Measurements from ENCODE around the gene HAPLN1.

The HAPLN1 gene

GRCh38 chr5:83614841-83615240 is 105.8 kb downstream of the HAPLN1 start:
- no peak overlapping the region for H3K27ac ChIP-seq (ENCODE audit: low read depth, low read length)
- H3K79me2 ChIP-seq (ENCODE audit: control insufficient read depth, insufficient read depth, low read length, poor library complexity) = no peaks in the 10 kb centered on the region
- no peaks in the 10 kb centered on the region for H3K4me1 ChIP-seq (ENCODE audit: control insufficient read depth in 1 of 2, insufficient read depth in 2 of 2, low read length in 2 of 2)
- no peak overlapping the region for H4K8ac ChIP-seq (ENCODE audit: low read depth, low read length)
- H3K4me3 ChIP-seq (ENCODE audit: low read depth, low read length) = no peak overlapping the region
- no peak overlapping the region for H2AK5ac ChIP-seq (ENCODE audit: low read length)
- no peak overlapping the region for H2BK12ac ChIP-seq (ENCODE audit: low read length)
- H4K12ac ChIP-seq (ENCODE audit: low read depth, low read length) = no peak overlapping the region
- no peak overlapping the region for H3K14ac ChIP-seq (ENCODE audit: low read length)
- no peak overlapping the region for H2AFZ ChIP-seq (ENCODE audit: insufficient read depth, low read length, poor library complexity)
- no peaks in the 10 kb centered on the region for H3K27me3 ChIP-seq (ENCODE audit: insufficient read depth, low read length)
- H3K9me3 ChIP-seq (ENCODE audit: insufficient read depth, low read depth, low read length) = no peaks in the 10 kb centered on the region
- H3K23ac ChIP-seq (ENCODE audit: low read length) = no peak overlapping the region
- H3K4me2 ChIP-seq (ENCODE audit: low read length) = no peak overlapping the region
- no peak overlapping the region for H2BK120ac ChIP-seq (ENCODE audit: insufficient read depth, low read length, poor library complexity)
- H4K91ac ChIP-seq (ENCODE audit: low read depth, low read length) = no peak overlapping the region
- H3K9ac ChIP-seq (ENCODE audit: low read length) = no peak overlapping the region
- no peak for DNase-seq
- H3K4ac ChIP-seq (ENCODE audit: low read depth, low read length) = no peak overlapping the region
- no peak overlapping the region for H3K18ac ChIP-seq (ENCODE audit: low read length)
- H2BK5ac ChIP-seq (ENCODE audit: low read depth, low read length, poor library complexity) = no peak overlapping the region
- no peaks in the 10 kb centered on the region for H3K36me3 ChIP-seq (ENCODE audit: control insufficient read depth in 1 of 2, insufficient read depth in 2 of 2, low read length in 2 of 2)
- H3K79me1 ChIP-seq (ENCODE audit: low read length) = no peaks in the 10 kb centered on the region

- no peak overlapping the region for H2AFZ ChIP-seq (ENCODE audit: insufficient read depth, low read length, poor library complexity)
- WGBS (ENCODE audit: extremely low coverage, insufficient coverage, insufficient read length) = no CpG with 5 or more reads among the region's 3 CpGs
- no peak overlapping the region for H4K12ac ChIP-seq (ENCODE audit: low read depth, low read length)
- no peak overlapping the region for H3K27ac ChIP-seq (ENCODE audit: low read depth, low read length)
- H4K8ac ChIP-seq (ENCODE audit: low read depth, low read length) = no peak overlapping the region
- no peak overlapping the region for H2AK5ac ChIP-seq (ENCODE audit: low read length)
- H3K4me2 ChIP-seq (ENCODE audit: low read length) = no peak overlapping the region
- no peaks in the 10 kb centered on the region for H3K27me3 ChIP-seq (ENCODE audit: insufficient read depth, low read length)
- H3K18ac ChIP-seq (ENCODE audit: low read length) = no peak overlapping the region
- H3K4me1 ChIP-seq (ENCODE audit: control insufficient read depth in 1 of 2, insufficient read depth in 2 of 2, low read length in 2 of 2) = no peaks in the 10 kb centered on the region
- no peak overlapping the region for H4K91ac ChIP-seq (ENCODE audit: low read depth, low read length)
- H3K79me1 ChIP-seq (ENCODE audit: low read length) = no peaks in the 10 kb centered on the region
- H3K79me2 ChIP-seq (ENCODE audit: control insufficient read depth, insufficient read depth, low read length, poor library complexity) = no peaks in the 10 kb centered on the region
- H3K14ac ChIP-seq (ENCODE audit: low read length) = no peak overlapping the region
- H3K9me3 ChIP-seq (ENCODE audit: insufficient read depth, low read depth, low read length) = no peaks in the 10 kb centered on the region
- no peak overlapping the region for H2BK5ac ChIP-seq (ENCODE audit: low read depth, low read length, poor library complexity)
- H3K23ac ChIP-seq (ENCODE audit: low read length) = no peak overlapping the region
- DNase-seq = peak; percentile 3 to 57
- H3K36me3 ChIP-seq (ENCODE audit: control insufficient read depth in 1 of 2, insufficient read depth in 2 of 2, low read length in 2 of 2) = no peaks in the 10 kb centered on the region
- no peak overlapping the region for H3K4ac ChIP-seq (ENCODE audit: low read depth, low read length)
- H3K9ac ChIP-seq (ENCODE audit: low read length) = no peak overlapping the region
- no peak overlapping the region for H2BK12ac ChIP-seq (ENCODE audit: low read length)
- H3K4me3 ChIP-seq (ENCODE audit: low read depth, low read length) = no peak overlapping the region
- H2BK120ac ChIP-seq (ENCODE audit: insufficient read depth, low read length, poor library complexity) = no peak overlapping the region
These were observed 112.5 kb downstream of the HAPLN1 start for GRCh38 chr5:83608122-83608521.

- Histone ChIP-seq H4K8ac (ENCODE audit: low read depth, low read length) (no peak overlapping the region), H3K79me2 (ENCODE audit: control insufficient read depth, insufficient read depth, low read length, poor library complexity) (no peaks in the 10 kb centered on the region), H2AFZ (ENCODE audit: insufficient read depth, low read length, poor library complexity) (no peak overlapping the region), H2BK5ac (ENCODE audit: low read depth, low read length, poor library complexity) (no peak overlapping the region), H3K4me1 (ENCODE audit: control insufficient read depth in 1 of 2, insufficient read depth in 2 of 2, low read length in 2 of 2) (no peaks in the 10 kb centered on the region), H3K36me3 (ENCODE audit: control insufficient read depth in 1 of 2, insufficient read depth in 2 of 2, low read length in 2 of 2) (no peaks in the 10 kb centered on the region), H2BK120ac (ENCODE audit: insufficient read depth, low read length, poor library complexity) (no peak overlapping the region), H3K4me3 (ENCODE audit: low read depth, low read length) (no peak overlapping the region), H2AK5ac (ENCODE audit: low read length) (no peak overlapping the region), H3K14ac (ENCODE audit: low read length) (no peak overlapping the region), H3K23ac (ENCODE audit: low read length) (no peak overlapping the region), H3K27me3 (ENCODE audit: insufficient read depth, low read length) (no peaks in the 10 kb centered on the region), H3K27ac (ENCODE audit: low read depth, low read length) (no peak overlapping the region), H3K4me2 (ENCODE audit: low read length) (no peak overlapping the region), H3K9me3 (ENCODE audit: insufficient read depth, low read depth, low read length) (no peaks in the 10 kb centered on the region), H4K91ac (ENCODE audit: low read depth, low read length) (no peak overlapping the region), H2BK12ac (ENCODE audit: low read length) (no peak overlapping the region), H3K4ac (ENCODE audit: low read depth, low read length) (no peak overlapping the region), H3K18ac (ENCODE audit: low read length) (no peak overlapping the region), H3K9ac (ENCODE audit: low read length) (no peak overlapping the region), H3K79me1 (ENCODE audit: low read length) (no peaks in the 10 kb centered on the region), H4K12ac (ENCODE audit: low read depth, low read length) (no peak overlapping the region)
- no peak for DNase-seq
- 100% methylated on average over 2 of the region's 3 CpGs for WGBS (ENCODE audit: extremely low coverage, insufficient coverage, insufficient read length)
These were observed 125.4 kb downstream of the HAPLN1 start for GRCh38 chr5:83595217-83595616.

- no peak overlapping the region for H2BK5ac ChIP-seq (ENCODE audit: low read depth, low read length, poor library complexity)
- H2AK5ac ChIP-seq (ENCODE audit: low read length) = no peak overlapping the region
- H2BK120ac ChIP-seq (ENCODE audit: insufficient read depth, low read length, poor library complexity) = no peak overlapping the region
- no peak for DNase-seq
- H3K79me2 ChIP-seq (ENCODE audit: control insufficient read depth, insufficient read depth, low read length, poor library complexity) = no peaks in the 10 kb centered on the region
- H2BK12ac ChIP-seq (ENCODE audit: low read length) = no peak overlapping the region
- no peak overlapping the region for H3K18ac ChIP-seq (ENCODE audit: low read length)
- no peaks in the 10 kb centered on the region for H3K9me3 ChIP-seq (ENCODE audit: insufficient read depth, low read depth, low read length)
- H4K91ac ChIP-seq (ENCODE audit: low read depth, low read length) = no peak overlapping the region
- no peaks in the 10 kb centered on the region for H3K79me1 ChIP-seq (ENCODE audit: low read length)
- no peaks in the 10 kb centered on the region for H3K4me1 ChIP-seq (ENCODE audit: control insufficient read depth in 1 of 2, insufficient read depth in 2 of 2, low read length in 2 of 2)
- H3K27me3 ChIP-seq (ENCODE audit: insufficient read depth, low read length) = no peaks in the 10 kb centered on the region
- no peak overlapping the region for H3K4ac ChIP-seq (ENCODE audit: low read depth, low read length)
- no peak overlapping the region for H3K9ac ChIP-seq (ENCODE audit: low read length)
- no peak overlapping the region for H3K23ac ChIP-seq (ENCODE audit: low read length)
- WGBS (ENCODE audit: extremely low coverage, insufficient coverage, insufficient read length) = no CpG with 5 or more reads among the region's 4 CpGs
- no peak overlapping the region for H2AFZ ChIP-seq (ENCODE audit: insufficient read depth, low read length, poor library complexity)
- no peaks in the 10 kb centered on the region for H3K36me3 ChIP-seq (ENCODE audit: control insufficient read depth in 1 of 2, insufficient read depth in 2 of 2, low read length in 2 of 2)
- no peak overlapping the region for H3K4me3 ChIP-seq (ENCODE audit: low read depth, low read length)
- no peak overlapping the region for H3K27ac ChIP-seq (ENCODE audit: low read depth, low read length)
- H3K14ac ChIP-seq (ENCODE audit: low read length) = no peak overlapping the region
- no peak overlapping the region for H3K4me2 ChIP-seq (ENCODE audit: low read length)
- no peak overlapping the region for H4K8ac ChIP-seq (ENCODE audit: low read depth, low read length)
- no peak overlapping the region for H4K12ac ChIP-seq (ENCODE audit: low read depth, low read length)
These were observed 129.7 kb downstream of the HAPLN1 start for GRCh38 chr5:83590966-83591365.

Measured in trophoblast cell (in vitro differentiated cells and primary cell).